ENCODE results near the gene GPR137B.

GRCh38 chr1:236128646-236129178 lies 13.6 kb upstream of the GPR137B start:
- no peak for TF ChIP-seq CTCF (IDR thresholded peaks at IDR 0.05; ENCODE audit: insufficient read depth, low read length, poor library complexity, severe bottlenecking)
- no peak for TF ChIP-seq EZH2phosphoT487 (conservative IDR thresholded peaks at IDR 0.05; ENCODE audit: low read length)

Data from SU-DHL-6 (cell line).